Stimulated activated CD4-positive, alpha-beta T cell treated with anti-CD3 and anti-CD28 coated beads, Interleukin-12 subunit alpha, Interleukin-12 subunit beta, amount 100 ng/mL, for 4 hours (primary cell): Measurements from ENCODE around the gene TRRAP.
"Not testable (repeated sequence)": the region's sequence is repeated elsewhere in the genome, so short reads cannot be mapped to it uniquely, and the experiment has no call there.

Experiments
- DNase-seq: peaks from one replicate; pipeline ENCODE4 v3.0.0-alpha.2; 2020

The TRRAP gene

GRCh38 chr7:99033765-99034164, 155.4 kb downstream of the TRRAP start:
- no peak for DNase-seq

GRCh38 chr7:99034932-99035722, 156.8 kb downstream of the TRRAP start:
- DNase-seq: no peak

DNA sequence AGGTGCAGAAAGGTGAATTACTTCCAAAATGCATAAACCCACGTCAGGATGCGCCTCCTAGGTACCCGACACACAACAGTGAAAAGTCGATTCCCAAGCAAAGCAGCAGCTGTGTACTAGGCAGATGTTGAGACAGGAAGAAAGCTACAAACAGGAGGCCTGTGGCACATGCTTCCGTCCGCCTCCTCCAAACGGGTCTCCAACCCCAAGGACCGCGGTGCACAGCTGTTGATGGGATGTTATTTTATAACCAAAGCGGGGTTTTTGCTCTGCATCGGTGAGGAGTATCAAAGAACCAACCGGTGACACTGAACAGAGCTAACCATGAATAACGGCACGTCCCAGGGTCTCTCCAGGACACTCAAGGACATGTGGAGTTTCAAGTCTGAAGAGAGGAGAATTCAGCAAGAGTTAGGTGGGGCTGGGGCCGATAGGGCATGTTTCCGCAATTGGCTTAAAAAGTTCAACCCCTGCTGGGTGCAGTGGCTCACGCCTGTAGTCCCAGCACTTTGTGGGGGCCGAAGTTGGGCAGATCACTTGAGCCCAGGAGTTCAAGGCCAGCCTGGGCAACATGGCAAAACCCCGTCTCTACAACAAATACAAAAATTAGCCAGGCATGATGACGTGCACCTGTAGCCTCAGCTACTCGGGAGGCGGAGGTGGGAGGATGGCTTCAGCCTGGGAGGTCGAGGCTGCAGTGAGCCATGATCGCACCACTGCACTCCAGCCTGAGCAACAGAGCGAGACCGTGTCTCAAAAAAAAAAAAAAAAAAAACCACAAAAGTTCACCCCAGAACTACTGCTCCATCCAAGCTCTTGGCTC, 157.6 kb downstream of the TRRAP start:
- no peak for DNase-seq

- DNase-seq: no peak
These were observed 158.3 kb downstream of the TRRAP start for GRCh38 chr7:99036546-99037111.

GRCh38 chr7:99037327-99037940, 159.1 kb downstream of the TRRAP start:
- DNase-seq: no peak

- no peak for DNase-seq
These were observed 159.9 kb downstream of the TRRAP start for GRCh38 chr7:99038086-99038855.

DNA sequence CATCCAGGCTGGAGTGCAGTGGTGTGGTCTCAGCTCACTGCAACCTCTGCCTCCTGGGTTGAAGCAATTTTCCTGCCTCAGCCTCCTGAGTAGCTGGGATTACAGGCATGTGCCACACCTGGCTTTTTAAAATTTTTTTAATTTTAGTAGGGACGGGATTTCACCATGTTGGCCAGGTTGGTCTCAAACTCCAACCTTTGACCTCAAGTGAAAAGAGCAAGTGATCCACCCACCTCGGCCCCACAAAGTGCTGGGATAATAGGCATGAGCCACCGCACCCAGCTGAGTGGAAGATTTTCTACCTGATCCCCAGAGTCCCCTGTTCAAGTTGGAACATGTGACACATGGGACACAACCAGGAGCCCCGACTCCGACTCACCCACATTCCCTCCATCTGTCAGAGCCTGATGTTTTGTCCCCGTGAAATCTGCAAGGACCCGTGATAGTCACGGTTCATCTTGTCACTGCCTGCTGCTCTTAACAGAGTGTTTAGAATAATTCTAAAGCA, 161.1 kb downstream of the TRRAP start:
- DNase-seq: no peak

- DNase-seq: peak; percentile 51
These were observed 162.0 kb downstream of the TRRAP start for GRCh38 chr7:99040104-99040958.

GRCh38 chr7:99041526-99041925, 163.2 kb downstream of the TRRAP start:
- DNase-seq: no peak

- no peak for DNase-seq
These were observed 164.6 kb downstream of the TRRAP start for GRCh38 chr7:99042957-99043356.

DNA sequence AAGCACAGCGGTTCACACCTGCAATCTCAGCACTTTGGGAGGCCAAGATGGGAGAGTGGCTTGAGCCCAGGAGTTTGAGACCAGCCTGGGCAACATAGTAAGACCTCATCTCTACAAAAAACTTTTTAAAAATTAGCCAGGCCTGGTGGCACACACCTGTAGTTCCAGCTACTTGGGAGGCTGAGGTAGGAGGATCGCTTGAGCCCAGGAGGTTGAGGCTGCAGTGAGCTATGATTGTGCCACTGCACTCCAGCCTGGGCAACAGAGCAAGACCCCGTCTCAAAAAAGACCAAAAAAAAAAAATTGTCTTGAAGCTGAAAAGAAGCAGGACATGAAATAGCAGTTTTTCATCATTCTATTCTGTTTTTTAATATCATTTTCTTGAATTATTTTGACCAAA, 166.5 kb downstream of the TRRAP start:
- DNase-seq: not testable (repeated sequence)

DNA sequence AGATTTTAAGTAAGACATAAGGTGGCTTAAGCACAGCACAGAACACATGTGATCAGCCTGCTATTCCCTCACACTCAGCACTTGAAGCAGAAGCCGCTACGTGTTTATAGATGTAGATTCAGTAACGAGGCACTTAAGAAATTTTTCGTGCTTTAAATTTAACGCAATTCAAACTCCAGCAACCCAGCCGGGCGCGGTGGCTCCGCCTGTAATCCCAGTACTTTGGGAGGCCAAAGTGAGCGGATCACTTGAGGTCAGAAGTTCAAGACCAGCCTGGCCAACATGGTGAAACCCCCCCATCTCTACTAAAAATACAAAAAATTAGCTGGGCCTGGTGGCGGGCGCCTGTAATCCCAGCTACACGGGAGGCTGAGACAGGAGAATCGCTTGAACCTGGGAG, 167.9 kb downstream of the TRRAP start:
- not testable (repeated sequence) for DNase-seq

GRCh38 chr7:99046722-99047121, 168.4 kb downstream of the TRRAP start:
- no peak for DNase-seq

DNA sequence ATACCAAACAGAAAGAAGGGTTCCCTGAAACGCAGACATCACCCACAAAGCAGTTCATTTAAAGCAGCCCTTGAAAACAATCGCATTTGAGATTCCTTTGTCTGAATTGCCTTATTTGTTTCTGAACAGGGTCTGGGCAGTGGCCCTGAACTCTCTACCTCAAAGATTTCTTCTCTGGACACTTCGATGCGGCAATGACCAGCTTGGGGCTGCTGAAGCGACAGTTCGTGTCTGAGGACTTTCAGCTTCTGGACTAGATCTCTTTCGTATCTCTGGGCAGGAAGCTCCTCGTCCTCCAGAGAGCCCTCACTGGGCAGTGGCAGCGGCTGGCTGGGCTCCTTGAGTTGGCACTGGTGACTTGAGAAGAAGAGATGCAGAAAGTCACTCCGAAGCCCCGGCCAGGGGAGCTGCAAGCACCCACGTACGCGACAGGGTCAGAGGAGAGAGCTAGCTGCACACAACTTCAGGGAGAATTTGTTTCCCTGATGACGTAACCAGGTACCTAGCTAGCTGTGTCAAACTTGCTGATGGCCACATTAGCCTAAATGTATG, 169.3 kb downstream of the TRRAP start:
- no peak for DNase-seq

DNA sequence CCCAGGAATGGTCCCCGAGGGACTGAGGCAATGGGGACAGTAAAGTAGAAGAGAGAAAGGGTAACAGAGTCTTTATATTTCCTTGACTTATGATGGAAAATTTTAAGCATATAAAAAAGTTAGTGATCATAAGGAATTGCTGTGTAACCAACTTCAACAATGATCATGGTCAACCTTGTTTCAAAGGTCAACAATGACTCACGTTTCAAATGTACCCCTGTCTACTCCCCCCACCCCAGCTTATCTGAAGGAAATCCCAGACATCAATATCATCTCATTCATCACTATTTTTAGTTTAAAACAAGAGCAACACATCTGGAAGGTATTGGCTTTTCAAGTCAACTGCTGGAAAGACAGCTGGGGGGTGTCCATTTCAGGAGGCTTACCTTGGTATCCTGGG, 172.6 kb downstream of the TRRAP start:
- no peak for DNase-seq

DNA sequence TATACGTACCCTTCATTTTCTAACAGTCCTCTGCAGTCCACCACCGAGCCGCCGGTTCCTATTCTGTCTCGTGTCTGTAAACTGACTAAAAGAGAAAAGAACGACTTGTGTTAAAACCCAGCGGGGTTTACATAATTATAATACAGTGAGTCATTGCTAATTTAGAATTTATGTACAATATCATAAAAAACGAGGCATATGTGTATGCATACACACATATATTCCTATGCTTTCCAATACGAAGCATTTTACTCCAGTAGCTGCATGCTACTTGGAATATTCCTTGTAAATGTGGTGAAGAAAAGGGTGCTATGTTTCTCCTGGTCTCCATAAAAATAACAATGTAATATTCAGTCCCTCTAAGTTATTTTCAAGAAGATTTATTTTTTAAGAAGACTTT, 176.4 kb downstream of the TRRAP start:
- no peak for DNase-seq

DNA sequence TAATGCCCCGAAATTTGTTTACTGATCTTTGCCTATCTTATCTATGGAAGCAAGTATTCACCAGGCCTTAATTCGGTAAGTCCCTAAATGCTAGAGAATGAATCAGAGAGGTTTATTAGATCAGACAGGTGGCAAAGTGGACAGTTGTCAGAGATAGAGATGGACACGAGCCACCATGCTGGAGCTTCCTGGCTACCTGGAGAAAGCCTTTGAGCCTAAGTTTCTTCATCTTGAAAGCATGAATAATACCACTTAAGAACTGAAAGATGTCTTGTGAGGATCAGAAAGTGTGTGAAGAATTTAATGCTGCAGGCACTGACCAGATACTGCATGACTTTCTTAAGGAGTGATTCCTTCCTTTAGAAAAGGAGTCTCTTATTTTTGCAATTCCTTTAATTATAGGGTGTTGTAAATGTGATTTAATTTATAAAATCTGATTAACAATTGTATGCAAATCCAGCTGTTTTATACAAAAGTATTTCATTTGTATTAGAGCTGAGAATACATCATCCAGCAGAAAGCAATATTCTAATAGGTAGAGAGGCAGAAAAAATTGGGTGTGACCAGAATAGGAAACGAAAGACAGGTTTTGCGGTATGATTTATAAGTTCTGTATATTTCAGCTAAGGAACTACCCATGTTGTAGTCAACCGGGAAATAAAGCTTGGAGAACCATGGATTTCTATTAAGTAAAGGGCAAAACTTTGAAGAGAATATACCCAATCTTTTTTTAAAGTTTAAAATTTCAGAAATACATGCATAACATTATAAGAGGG, 182.9 kb downstream of the TRRAP start:
- no peak for DNase-seq
